ENCODE measurements around the gene MYL3.

MYL3 gene

GRCh38 chr3:46903341-46904302 is 40.4 kb upstream of the MYL3 start:
- FAIRE-seq (no peak), DNase-seq (ENCODE audit: insufficient read length, low spot score) (no peak)
- TF ChIP-seq CTCF (IDR thresholded peaks at IDR 0.05; ENCODE audit: insufficient read depth, missing control alignments), result no peak

GRCh38 chr3:46902188-46902631 is 39.0 kb upstream of the MYL3 start:
- FAIRE-seq, result no peak
- no peak for DNase-seq (ENCODE audit: insufficient read length, low spot score)
- no peak for TF ChIP-seq CTCF (IDR thresholded peaks at IDR 0.05; ENCODE audit: insufficient read depth, missing control alignments)

GRCh38 chr3:46901591-46902187 is 38.4 kb upstream of the MYL3 start:
- no peak for TF ChIP-seq CTCF (IDR thresholded peaks at IDR 0.05; ENCODE audit: insufficient read depth, missing control alignments)
- no peak for FAIRE-seq
- no peak for DNase-seq (ENCODE audit: insufficient read length, low spot score)

GRCh38 chr3:46901061-46901460 is 37.8 kb upstream of the MYL3 start:
- FAIRE-seq, result no peak
- TF ChIP-seq CTCF (IDR thresholded peaks at IDR 0.05; ENCODE audit: insufficient read depth, missing control alignments), result no peak

GRCh38 chr3:46900356-46900755 is 37.1 kb upstream of the MYL3 start:
- DNase-seq (ENCODE audit: insufficient read length, low spot score) (no peak), FAIRE-seq (no peak)
- no peak for TF ChIP-seq CTCF (IDR thresholded peaks at IDR 0.05; ENCODE audit: insufficient read depth, missing control alignments)

More at GRCh38 chr3:46901061-46901460, 37.8 kb upstream of the MYL3 start:
- no peak for DNase-seq (ENCODE audit: insufficient read length, low spot score)

GRCh38 chr3:46900007-46900292 is 36.7 kb upstream of the MYL3 start:
- no peak for FAIRE-seq
- no peak for TF ChIP-seq CTCF (IDR thresholded peaks at IDR 0.05; ENCODE audit: insufficient read depth, missing control alignments)
- no peak for DNase-seq (ENCODE audit: insufficient read length, low spot score)

All from D721Med (cell line).